HG03342 (cell line): ENCODE measurements around the gene ABHD4.
"Not testable (repeated sequence)": the region's sequence is repeated elsewhere in the genome, so short reads cannot be mapped to it uniquely, and the experiment has no call there.

Source experiments
- ATAC-seq: cut with Tn5 transposase; IDR thresholded peaks from one replicate; pipeline ENCODE4 v1.9.1; 2021; ENCODE audit warnings: mild to moderate bottlenecking, moderate library complexity; ENCODE audit not compliant: unreplicated experiment

Gene ABHD4, protein sequence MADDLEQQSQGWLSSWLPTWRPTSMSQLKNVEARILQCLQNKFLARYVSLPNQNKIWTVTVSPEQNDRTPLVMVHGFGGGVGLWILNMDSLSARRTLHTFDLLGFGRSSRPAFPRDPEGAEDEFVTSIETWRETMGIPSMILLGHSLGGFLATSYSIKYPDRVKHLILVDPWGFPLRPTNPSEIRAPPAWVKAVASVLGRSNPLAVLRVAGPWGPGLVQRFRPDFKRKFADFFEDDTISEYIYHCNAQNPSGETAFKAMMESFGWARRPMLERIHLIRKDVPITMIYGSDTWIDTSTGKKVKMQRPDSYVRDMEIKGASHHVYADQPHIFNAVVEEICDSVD

GRCh38 chr14:22598099-22598895 is at the start of gene ABHD4:
Gene ABHD4, plus strand, starts transcription at chr14:22598300. Its CDS starts 7 bp downstream, at chr14:22598307.
- peak; percentile 74 for ATAC-seq

DNA sequence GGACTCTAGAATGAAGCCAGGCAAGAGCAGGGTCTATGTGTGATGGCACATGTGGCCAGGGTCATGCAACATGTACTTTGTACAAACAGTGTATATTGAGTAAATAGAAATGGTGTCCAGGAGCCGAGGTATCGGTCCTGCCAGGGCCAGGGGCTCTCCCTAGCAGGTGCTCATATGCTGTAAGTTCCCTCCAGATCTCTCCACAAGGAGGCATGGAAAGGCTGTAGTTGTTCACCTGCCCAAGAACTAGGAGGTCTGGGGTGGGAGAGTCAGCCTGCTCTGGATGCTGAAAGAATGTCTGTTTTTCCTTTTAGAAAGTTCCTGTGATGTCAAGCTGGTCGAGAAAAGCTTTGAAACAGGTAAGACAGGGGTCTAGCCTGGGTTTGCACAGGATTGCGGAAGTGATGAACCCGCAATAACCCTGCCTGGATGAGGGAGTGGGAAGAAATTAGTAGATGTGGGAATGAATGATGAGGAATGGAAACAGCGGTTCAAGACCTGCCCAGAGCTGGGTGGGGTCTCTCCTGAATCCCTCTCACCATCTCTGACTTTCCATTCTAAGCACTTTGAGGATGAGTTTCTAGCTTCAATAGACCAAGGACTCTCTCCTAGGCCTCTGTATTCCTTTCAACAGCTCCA is 48.7 kb upstream of the ABHD4 start:
- no peak for ATAC-seq

- peak; percentile 49 for ATAC-seq
Measured at GRCh38 chr14:22549981-22550673, 48.0 kb upstream of the ABHD4 start.

DNA sequence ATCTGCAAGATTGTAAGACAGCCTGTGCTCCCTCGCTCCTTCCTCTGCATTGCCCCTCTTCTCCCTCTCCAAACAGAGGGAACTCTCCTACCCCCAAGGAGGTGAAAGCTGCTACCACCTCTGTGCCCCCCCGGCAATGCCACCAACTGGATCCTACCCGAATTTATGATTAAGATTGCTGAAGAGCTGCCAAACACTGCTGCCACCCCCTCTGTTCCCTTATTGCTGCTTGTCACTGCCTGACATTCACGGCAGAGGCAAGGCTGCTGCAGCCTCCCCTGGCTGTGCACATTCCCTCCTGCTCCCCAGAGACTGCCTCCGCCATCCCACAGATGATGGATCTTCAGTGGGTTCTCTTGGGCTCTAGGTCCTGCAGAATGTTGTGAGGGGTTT is 46.5 kb upstream of the ABHD4 start:
- ATAC-seq = no peak

GRCh38 chr14:22552001-22552826 is 45.9 kb upstream of the ABHD4 start:
- ATAC-seq = no peak

GRCh38 chr14:22552827-22553076 is 45.3 kb upstream of the ABHD4 start:
- ATAC-seq = no peak

GRCh38 chr14:22553445-22553844 is 44.7 kb upstream of the ABHD4 start:
- ATAC-seq = no peak

- ATAC-seq = not testable (repeated sequence)
Measured at GRCh38 chr14:22553861-22554497, 44.1 kb upstream of the ABHD4 start.

DNA sequence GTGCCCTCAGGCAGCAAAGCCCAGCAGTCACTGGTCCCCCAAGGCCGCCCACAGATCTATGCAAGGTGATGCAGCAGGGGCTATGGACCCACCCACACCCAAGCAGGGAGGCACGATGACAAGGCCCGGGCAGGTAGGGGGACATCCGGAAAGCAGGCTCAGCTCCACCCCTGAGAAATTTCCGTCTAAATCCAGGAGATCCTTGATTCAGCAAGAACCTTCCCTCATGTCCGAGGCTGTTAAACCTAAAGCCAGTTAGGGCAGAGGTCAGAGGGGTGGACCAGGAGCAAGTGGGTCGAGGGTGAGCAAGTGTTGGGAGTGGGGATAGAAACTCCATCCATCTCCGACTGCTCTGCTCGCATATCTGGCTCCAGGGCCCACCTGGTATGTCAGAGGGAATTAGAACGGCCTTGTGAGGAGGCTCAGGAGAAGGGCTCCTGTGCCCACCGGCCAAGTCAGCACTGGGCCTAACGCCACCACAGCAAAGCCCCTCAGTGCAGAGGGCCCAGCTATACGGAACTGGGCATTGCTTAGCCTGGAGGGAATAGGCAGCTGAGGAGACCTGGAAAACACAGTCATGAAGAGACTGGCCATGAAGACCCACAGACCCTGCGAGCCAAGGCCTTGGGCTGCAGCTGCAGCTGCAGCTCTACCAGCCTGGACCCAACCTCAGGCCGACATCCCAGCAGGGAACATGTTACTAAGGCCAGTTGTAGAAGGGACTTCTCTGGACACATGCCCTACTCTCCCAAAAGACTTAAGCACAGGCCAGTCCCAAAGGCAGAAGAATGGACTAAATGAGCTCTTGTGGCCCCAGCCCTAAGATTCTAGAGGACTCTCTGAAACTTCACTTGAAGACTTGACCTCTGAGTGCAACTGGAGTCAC is 43.4 kb upstream of the ABHD4 start:
- ATAC-seq = no peak

GRCh38 chr14:22555384-22556011 is 42.6 kb upstream of the ABHD4 start:
- ATAC-seq = peak; percentile 5

DNA sequence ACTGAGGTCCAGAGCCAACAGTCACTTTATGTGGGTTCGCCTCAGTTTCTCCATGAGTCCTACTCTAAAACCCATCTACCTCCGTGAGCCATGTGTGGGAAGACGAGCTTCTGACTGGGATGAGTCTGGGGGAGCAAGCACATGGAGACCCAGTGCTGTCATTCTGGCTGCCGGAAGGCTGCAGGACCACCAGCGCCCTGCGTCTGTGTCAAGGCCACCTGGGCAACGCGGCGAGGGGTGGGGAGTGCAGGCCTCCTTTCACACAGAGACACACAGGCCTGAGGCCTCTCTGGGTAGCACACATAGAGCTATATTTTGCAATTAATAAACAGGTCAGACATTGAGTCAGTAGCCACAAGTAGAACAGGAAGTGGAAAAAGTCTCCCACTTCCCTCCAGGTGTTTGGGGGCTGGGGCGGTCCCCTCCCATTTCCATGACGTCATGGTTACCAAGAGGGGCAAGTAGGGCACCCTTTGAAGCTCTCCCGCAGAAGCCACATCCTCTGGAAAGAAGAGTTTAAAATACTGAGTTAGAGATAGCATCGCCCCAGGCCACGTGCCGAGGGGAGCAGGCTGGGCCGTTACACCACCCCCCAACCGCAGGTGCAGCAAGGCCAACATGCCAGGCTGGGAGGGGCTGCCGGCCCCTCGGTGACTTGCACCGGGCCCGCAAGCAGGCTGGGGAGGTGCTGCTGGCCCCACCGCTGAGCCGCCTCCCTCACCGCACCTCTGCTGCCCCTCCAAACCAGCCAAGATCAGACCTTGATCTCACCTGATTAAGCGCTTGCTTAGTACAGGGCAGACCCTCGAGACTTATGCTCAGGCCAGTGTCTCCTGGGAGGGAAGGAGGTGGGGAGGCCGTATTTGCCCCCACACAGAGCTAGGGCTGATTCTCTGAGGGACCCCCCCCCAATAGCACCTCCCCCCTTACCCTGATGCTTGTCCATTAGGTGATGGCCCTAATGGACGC is 41.8 kb upstream of the ABHD4 start:
- peak; percentile 66 for ATAC-seq

DNA sequence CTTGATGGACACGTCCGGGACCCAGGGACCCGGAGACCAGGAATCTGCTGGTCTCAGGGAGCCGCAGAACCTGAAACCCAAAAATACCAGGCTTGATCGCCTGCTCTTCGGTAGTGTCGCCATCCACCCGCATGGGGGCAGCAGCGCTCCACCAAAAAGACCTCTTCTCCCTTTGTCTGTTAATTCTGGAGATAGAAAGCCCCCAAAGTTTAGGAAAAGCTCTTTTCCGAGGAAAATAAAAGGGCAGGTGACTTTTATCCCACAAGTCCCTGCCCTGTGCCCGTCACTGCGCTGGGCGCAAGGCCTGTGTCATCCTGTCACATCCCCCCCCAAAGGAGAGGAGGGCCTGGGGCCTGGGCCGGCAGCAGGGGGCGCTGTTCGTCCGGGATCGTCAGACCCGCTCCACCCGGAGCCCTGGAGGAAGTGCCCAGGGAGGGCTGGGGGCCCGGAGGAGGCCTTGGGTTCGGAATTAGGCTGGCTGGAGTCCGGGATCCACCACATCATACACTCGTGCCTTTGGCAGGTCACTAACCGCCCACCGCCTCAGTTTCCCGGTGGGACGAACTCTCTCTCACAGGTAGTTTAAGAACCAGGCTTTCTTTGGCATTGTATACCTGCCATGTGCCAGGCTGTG is 41.0 kb upstream of the ABHD4 start:
- peak; percentile 26 for ATAC-seq

DNA sequence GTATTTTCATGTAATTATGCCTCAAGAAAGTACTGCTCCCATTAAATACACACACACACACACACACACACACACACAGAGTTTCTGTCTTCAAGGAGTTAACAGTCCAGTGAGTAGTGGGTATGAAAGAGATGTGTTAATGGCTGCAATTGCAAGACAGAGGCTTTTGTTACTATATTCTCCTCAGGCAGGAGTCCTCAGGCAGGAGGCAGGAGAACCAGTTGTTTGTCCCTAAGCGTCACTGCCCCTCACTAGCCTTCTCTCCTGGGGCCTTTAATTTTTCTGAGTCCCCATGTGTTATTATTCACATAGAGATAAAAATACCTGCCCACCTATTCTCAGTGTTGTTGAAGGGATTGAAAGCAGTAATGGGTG is 40.3 kb upstream of the ABHD4 start:
- no peak for ATAC-seq

- ATAC-seq = no peak
Measured at GRCh38 chr14:22558221-22558913, 39.7 kb upstream of the ABHD4 start.

DNA sequence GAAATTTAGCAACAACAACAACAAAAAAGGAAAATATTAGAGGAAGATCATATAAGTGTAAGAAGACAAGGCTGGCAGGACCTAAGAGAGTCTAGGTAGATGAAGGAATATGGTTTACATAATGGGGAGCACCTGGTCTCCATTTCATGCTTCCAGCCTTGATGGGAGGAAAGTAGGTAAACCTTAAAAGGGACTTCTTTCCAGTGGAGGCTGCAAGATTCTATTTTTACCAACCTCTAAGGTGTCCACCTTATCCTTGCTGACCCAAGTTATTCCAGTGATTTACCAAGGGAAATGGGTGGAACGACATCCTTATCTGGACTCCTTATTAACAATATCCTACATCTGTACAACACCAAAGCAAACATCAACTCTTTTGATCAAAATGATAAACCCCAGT is 39.1 kb upstream of the ABHD4 start:
- no peak for ATAC-seq

- ATAC-seq = no peak
Measured at GRCh38 chr14:22560662-22561365, 37.3 kb upstream of the ABHD4 start.
